GM23338 (cell line): ENCODE measurements around the gene TUBG1.

Experiments used
- CREB1 ChIP-seq: fragments of 250-450 bp; sonication (Bioruptor Pico); IDR thresholded peaks from 2 replicates; pipeline ENCODE4 v1.5.0; 2020; ENCODE audit warnings: low read depth, mild to moderate bottlenecking, moderate library complexity
- EZH2 ChIP-seq: fragments of 200-600 bp; sonication (generic); IDR thresholded peaks from one replicate; pipeline ENCODE4 v1.8.0; 2017; ENCODE audit warnings: antibody characterized with exemption, mild to moderate bottlenecking, low read depth; ENCODE audit not compliant: unreplicated experiment
- JUNB ChIP-seq: IDR thresholded peaks from one replicate; pipeline ENCODE4 v1.6.1; 2016; ENCODE audit warnings: antibody characterized with exemption; ENCODE audit not compliant: unreplicated experiment
- POLR2AphosphoS5 ChIP-seq: IDR thresholded peaks from 2 replicates; pipeline ENCODE4 v1.6.1; 2016; ENCODE audit warnings: antibody characterized with exemption, low read depth
- TF ChIP-seq, protein P1 (sequence below), 2 experiments: fragments of 200-600 bp in 1 of 2; sonication (generic) in 1 of 2; conservative IDR thresholded peaks; 2 replicates each; pipeline versions ENCODE4 v1.5.1 to v1.6.1; 2016 to 2017; ENCODE audit warnings: antibody characterized with exemption in 2 of 2, low read depth in 2 of 2, mild to moderate bottlenecking in 2 of 2, moderate library complexity in 1 of 2

DNA sequence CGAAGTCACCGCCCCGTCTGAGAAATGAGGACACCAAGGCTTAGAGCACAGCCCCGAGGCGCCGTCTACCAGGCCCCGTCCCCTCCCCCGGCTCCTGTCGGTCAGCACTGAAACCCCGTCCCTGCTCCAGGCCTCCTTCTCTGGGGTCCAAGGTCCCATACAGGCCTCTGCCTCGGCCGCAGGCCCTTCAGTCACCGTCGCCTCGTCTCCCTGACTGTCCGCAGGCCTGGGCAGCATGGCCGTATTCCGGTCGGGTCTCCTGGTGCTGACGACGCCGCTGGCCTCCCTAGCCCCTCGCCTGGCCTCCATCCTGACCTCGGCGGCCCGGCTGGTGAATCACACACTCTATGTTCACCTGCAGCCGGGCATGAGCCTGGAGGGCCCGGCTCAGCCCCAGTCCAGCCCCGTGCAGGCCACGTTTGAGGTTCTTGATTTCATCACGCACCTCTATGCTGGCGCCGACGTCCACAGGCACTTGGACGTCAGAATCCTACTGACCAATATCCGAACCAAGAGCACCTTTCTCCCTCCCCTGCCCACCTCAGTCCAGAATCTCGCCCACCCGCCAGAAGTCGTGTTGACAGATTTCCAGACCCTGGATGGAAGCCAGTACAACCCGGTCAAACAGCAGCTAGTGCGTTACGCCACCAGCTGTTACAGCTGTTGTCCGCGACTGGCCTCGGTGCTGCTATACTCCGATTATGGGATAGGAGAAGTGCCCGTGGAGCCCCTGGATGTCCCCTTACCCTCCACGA is 46.9 kb upstream of the TUBG1 start:
- TF ChIP-seq, protein P1, sequence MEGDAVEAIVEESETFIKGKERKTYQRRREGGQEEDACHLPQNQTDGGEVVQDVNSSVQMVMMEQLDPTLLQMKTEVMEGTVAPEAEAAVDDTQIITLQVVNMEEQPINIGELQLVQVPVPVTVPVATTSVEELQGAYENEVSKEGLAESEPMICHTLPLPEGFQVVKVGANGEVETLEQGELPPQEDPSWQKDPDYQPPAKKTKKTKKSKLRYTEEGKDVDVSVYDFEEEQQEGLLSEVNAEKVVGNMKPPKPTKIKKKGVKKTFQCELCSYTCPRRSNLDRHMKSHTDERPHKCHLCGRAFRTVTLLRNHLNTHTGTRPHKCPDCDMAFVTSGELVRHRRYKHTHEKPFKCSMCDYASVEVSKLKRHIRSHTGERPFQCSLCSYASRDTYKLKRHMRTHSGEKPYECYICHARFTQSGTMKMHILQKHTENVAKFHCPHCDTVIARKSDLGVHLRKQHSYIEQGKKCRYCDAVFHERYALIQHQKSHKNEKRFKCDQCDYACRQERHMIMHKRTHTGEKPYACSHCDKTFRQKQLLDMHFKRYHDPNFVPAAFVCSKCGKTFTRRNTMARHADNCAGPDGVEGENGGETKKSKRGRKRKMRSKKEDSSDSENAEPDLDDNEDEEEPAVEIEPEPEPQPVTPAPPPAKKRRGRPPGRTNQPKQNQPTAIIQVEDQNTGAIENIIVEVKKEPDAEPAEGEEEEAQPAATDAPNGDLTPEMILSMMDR (conservative IDR thresholded peaks at IDR 0.05; ENCODE audit: low read depth in 2 of 2): no peak
- TF ChIP-seq EZH2 (no peak), CREB1 (CRISPR knock-in tag) (no peak), POLR2AphosphoS5 (no peak), JUNB (no peak)
